Inferior parietal cortex (tissue), 1 donor: Measurements from ENCODE around the gene MYMK.

Source experiments
- DNase-seq: peaks from one replicate; pipeline ENCODE4 v3.0.0-alpha.2; 2016; ENCODE audit errors: extremely low spot score

MYMK gene

DNA sequence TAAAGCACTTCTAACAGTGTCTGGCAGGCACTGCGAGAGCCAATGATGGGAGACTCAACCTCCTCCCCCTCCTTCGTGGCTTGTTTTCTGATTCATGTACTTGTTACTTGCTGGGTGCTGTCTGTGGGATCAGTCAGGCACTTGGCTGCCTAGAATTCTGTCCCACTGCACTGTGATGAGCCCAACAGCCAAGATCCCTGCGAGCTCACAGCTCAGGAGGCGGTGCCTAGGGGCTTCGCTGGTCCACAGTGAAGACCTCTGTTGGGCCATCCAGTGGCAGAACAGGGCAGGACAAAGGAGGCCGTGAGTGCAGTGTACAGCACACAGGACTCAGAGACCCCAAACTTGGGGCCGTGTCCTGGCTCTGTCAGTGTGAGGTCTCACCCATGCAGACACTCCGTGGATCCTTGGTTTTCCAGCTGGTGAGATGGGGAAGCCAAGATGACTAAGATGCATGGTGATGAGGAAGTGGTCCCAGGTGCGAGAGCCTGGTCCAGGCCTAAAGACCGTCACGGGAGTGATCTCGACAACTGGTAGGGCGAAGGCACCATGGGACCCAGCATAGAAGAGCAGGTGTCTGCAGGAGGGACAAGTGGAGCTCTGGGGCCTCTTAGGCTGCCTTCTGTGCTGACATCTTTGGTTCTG is 19.5 kb downstream of the MYMK start:
- DNase-seq, result no peak

DNA sequence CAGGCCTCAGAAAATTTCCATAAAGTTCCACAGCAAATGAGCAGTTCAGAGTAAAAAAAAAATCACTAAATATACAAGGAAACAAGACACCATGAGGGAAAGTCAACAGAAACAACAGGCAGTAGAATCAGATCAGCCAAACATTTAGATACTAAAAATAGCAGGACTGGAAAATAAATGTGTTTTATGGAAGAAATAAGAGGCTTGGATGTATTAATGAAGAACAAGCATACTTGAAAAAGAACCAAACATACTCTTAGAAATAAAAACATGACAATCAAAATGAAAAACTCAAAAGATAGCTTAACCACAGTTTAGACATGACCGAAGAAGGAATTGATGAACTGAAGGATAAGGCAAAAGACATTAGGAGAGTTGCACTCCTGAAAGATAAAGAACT is 22.6 kb downstream of the MYMK start:
- DNase-seq, result no peak

DNA sequence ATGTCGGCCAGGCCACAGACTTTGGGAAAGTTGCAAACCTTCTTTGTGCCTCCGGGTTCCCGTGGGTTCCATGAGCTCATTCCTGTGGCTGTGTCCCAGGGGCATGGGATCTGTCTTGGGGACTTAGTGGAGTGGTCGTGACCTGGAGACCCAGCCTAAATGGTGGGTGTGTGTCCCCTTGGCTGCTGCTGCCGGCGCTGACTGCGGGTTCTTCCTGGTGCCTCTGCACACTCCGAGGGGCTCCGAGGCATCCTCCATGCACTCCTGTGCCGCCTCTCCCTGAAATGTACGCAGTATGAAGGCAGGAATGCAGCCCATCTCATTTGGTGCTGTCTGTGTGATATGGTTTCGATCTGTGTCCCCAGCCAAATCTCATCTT is 24.9 kb downstream of the MYMK start:
- no peak for DNase-seq

DNA sequence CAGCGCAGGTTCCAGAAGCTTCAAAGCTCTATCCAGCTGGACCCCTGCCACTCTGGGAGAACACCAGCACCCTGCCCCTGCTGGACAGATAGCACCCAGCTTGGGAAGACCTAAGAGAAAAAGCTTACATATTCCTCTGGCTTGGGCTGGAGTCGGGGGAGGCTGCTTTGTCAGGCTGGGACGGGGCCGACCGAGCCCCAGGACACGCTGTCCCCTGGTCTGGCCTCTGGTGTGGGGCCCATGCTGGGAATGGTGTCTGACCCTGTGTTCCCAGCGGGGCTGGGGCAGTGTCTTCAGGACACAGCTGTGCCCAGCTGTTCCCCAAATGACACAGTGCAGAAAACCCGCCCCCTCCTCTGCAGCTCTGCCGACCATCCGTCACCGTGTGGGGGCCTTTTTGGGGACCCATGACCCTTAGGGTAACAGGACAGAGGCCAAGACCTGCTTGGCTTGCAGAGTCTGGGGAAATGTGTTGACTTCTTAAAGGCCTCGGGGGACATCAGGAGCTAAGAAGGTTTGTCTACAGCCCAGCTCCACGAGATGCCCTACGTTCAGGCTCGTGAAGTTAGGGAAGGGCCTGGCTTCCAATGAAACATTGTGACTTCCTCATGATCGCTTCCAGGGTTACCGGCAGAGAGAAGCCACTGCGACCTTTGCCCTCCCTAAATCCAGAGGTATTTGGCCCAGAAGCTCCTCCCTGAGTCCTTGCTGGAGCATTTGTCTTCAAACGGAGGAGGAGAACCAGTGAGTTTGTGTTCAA is 25.4 kb downstream of the MYMK start:
- no peak for DNase-seq

DNA sequence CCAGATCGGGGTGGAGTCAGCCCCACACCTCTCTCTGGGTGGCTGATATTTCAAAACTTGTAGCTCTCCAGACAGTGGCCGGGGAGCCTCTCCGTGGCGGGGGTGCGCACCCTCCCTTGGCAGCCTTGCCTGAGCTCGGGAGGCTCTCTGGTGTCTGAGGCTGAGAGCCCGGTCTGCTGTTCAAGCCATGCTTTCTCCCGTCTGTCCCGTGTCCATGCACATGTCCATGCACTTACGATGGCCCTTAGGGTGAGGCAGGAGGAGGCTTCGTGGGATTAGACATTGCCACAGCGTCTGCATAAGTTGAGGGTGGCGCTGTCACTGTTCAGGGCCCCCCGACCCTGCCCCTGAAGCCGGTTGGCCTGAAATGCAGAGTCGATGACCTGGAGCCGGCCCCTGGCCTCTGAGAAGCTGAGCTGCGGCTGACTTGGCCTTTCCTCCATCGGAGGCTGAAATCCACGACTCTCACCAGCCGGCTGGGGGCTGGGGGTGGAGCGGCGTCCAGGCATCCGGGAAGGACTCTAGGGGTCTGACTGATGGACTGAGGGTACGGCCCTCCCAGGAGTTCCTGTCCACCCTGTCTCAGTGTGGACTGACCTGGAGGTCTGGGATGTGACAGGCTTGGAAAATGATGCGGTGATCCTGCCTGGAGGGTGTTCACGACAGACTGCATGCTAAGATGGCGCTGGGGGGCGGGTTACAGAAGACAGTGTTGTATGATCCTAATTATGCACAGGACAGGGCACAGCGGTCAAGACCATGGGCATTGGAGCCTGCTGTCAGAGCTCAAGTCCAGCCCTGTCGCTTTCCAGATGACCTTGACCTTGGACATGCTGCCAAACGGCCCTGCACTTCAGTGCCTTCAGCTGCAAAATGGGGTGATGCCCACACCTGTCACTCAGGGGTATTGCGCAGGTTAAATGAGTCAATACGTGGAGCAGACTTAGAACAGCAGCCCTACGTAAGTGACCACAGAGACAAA is 27.6 kb downstream of the MYMK start:
- DNase-seq, result no peak

DNA sequence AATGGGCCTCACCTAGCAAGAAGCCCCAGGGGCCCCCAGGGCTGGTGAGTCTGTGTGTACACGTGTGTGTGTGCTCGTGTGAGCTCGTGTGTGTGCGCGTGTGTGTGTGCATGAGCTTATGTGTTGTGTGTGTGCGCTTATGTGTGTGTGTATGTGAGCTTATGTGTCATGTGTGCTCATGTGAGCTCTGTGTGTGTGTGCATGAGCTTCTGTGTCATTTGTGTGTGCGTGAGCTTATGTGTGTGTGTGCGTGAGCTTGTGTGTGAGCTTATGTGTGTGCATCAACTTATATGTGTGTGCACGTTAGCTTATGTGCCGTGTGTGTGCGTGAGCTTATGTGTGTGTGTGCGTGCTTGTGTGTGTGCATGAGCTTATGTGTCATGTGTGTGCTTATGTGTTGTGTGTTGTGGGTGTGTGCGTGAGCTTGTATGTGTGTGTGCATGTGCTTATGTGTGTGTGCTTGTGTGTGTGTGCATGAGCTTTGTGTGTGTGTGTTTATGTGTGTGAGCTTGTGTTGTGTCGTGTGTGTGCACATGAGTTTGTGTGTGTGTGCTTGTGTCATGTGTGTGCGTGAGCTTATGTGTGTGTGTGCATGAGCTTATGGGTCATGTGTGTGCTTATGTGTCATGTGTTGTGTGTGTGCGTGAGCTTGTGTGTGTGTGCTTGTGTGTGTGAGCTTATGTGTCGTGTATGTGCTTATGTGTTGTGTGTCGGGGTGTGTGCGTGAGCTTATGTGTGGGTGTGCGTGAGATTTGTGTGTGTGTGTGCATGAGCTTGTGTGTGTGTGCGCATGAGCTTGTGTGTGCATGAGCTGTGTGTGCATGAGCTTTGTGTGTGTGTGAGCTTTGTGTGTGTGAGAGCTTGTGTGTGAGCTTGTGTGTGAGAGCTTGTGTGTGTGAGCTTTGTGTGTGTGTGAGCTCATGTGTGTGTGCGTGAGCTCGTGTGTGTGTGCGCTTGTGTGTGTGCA is 29.1 kb downstream of the MYMK start:
- DNase-seq, result no peak

DNA sequence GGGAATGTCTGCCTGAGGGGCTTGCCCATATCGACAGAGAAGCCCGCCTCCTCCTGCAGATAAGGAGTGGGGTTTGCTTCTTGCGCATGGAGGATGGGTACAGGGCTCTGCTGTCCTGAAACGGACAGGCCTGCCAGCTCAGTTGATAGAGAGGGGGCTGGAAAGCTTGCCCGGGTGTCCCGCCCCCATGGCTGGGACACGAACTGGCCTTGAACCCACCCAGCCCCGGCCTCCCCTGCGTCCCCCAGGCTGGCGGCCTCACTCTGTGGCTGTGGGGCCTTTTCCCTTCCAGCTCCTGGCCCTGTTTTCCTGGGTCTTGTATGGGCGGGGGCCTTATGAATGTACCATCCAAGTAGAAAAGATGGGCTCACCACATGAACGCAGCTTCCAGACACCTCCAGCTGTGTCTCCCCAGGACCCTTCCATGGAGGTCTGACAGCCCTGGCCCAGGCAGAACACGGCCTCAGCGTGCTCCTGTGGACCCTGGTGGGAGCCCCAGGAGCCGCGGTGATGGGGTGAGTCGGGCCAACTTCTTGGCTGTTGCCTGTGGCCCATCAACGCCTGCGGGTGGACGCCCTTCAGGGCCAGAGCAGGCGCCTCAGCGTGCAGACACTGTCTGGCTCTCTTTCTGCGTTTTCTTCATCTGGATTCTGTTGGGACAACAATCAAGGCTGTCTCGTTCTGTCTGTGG is 30.0 kb downstream of the MYMK start:
- DNase-seq, result no peak

DNA sequence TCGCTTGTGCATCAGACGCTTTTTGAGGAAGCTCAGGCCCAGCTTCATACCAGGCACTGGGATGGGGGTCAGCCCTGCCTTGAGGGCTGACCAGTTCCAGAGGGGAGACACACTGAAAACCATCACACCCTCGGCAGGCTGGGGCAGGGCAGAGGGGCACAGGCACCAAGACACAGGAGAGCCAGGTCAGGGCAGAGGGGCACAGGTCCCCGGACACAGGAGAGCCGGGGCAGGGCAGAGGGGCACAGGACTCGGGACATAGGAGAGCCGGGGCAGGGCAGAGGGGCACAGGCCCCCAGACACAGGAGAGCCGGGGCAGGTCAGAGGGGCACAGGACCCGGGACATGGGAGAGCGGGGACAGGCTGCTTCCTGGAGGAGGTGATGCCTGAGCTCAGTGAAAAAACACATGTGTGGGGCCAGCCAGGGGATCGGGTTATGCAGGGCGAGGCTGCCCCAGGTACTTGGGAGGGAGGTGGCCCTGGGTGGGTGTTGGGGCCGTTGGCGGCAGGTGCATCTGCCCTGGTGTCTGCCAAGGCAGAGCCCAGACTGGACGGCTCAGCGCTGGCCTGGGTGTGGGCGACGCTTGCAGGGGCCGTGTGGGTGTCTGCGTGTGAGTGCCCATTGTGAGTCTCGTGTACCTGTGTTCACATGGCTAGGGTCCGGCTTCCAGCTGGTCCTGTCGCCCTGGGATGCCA is 30.8 kb downstream of the MYMK start:
- DNase-seq, result no peak

DNA sequence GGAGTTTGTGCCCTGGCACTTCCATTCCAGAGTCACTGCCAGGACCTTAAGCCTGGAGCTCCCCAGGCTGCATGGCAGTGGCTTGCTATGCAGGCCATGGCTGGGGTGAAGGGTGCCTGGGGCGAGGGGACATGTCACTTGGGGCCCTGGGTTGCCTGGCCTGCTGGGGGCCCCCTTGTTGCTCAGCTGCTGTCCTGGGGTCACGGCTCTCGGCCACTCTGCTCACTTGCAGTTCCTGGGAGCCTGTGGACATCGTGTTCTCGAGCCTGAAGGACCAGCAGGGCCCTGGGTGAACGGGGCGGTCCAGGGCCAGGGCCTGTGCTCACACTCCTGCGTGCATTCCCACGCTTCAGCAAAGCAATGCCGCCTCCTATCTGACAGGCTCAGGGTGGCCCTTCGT is 31.3 kb downstream of the MYMK start:
- DNase-seq, result no peak

DNA sequence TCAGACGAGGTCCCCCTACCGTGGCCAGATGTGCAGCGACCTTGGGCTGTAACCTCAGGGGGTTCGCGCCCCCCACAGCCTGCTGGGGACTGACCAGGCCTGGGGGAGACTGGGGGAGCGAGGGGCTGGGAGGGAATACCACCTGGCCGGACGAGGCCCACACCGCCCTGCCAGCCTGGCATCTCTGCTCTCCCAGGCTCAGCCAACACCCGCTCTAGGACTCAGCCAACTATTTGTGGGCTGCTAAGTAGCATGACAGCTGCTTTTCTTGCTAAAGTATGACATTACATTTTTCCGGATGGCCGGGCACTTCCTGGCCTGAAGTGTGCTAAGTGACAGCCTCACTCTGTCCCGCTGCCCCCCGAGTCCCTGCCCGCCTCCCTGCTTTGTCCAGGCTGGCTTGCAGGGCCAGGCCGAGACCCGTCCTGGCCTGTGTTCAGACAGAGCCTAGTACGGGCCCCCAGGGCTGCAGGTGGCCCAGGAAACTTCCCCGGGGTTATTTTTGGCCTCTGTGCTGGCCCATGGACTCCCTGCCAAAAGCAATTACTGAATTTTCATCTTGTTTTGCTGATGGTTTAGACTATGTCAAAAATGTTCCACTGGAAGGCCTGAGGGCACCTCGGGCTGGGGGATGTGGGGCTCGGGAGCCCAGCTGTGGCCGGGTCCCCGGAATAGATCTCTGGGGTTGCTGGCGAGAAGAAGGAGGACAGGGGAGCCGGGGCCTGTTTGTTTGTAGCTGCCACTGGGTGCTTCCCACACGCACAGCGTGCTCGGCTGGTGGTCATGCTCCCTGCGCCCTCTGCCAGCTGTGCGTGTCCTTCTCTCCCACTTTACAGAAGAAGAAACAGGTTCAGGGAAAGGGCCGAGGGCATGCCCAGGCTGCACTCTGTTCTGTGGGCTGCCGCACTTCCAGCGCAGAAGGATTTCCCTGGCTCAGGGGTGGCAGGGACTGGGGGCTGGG is 32.4 kb downstream of the MYMK start:
- no peak for DNase-seq

DNA sequence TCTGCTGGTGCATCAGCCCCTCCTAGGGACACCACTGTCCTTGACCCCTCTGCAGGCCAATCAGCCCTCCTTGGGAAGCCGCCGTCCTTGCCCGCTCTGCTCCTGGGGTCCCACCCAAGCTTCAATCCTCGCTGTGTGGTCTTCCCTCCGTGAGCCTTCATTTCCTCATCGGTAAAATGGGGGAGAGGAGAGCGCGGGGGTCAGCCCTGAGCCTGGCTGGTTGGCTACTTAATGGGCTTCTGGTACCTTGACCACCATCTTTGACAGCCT is 33.2 kb downstream of the MYMK start:
- no peak for DNase-seq

DNA sequence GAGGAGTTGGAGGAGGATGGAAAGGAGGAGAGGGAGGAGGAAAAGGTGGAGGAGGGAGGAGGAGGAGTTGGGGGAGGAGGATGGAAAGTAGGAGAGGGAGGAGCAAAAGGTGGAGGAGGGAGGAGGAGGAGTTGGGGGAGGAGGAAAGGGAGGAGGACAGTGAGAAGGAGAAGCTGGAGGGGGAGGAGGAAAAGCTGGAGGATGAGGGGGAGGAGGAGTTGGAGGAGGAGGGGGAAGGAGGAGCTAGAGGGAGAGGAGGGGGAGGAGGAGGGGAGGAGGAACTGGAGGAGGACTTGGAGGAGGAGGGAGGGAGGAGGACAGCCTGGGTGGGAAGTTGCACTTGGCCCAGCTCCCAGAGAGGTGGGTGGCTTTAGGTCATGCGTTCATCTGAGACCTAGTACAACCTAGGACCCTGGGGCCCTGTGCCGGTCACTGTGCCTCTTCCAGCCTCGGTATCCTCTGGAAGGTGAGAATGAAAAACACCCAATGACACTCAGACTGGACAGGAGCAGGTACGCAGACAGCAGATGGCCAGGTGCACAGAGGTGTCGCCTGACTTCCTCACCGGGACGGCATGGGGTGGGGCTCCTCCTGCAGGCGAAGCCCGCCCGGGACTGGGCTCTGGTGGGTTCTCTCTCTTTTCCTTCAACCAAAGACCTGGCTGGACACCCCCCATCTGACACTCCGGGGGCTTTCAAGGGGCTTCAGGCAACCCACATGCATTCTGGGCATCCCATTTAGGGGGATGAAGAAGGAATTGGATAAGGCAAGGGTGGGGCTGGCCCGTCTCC is 33.7 kb downstream of the MYMK start:
- DNase-seq, result no peak

DNA sequence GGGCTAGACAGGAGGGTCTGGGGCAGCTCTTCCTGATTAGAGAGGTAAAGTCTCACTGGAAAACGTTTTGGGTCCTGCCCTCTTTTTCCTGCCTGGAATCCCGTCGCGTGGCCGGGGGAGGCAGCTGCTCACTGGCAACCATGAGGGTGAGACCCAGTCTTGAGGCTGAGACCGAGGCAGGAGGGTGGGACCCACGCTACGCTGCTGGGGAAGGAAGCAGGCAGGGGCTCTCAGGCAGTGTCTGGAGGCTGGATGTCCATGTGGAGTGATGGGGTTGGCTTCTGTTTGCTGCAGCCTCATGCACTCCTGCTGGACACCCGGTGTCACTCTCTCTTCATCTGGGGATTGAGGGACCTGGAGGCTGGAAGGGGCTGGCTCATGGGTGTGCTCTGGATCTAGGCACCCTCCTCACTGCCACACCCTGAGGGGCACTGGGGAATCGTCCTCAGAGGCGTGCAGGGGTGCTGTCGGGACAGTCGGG is 34.5 kb downstream of the MYMK start:
- DNase-seq, result no peak

DNA sequence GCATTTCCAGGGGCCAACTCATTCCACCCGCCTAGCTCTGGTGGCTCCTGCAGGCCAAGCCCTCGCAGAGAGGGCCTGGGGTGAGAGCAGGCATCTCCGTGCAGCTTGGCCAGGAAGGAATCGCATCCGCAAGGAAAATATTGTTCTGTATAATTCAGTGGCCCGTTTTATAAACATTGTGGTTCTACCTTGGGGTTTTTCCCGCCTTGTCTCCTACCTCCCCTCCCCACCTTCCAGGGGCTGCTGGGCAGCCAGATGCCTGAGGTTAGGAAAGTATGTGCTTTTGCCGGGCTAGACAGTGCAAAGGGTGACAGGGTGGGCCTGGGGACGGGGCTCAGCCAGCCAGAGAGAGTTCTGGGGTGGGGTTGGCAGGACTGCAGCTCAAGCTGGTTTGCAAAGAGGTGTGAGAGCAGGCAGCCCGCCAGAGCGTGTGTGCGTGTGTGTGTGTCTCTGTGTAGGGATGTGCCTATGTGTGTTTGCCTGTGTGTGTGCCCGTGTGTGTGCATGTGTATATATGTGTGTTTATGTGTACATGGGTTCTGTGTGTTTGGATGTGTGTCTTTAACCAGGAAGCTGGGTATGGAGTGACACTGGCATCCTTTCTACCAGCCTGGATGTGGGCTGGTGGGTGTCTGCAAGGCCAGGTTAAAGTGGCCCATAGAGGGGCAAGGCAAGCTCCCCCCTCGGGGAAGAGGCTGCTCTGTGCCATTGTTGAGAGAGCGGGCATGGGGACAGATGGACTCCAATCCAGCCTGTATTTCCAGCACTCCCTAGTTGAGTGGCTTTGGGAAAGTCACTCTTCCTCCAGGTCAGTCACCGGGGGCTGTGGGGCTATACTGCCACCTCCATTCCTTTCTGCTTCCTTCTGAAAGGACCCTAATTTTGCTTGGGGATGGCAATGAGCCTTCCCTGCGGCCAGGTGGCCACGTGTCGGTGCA is 35.2 kb downstream of the MYMK start:
- no peak for DNase-seq

DNA sequence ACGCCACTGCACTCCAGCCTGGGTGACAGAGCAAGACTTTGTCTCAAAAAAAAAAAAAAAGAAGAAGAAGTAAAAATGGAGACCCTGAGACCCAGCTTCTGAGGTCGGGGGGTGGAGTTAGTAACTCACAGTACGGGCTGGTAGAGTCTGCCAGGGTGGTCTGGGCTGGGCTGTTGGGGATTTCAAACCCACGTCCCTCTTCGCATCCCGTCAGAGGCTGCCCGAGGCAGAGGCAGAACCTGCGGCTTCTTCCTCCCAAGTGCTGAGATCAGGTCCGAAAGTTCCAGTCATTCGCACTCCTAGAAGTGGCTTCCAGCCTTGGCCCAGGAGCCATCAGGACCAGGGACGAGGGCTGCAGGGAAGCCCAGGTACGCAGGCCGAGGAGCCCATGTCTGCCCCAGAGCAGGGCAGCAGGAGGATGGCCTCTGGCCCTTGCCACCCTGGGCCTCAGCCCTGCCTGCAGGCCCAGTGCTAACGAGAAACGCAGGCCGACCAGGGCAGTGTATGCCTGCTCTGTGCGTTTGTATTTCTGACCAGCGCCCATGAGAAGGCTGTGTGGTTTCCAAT is 36.0 kb downstream of the MYMK start:
- no peak for DNase-seq

DNA sequence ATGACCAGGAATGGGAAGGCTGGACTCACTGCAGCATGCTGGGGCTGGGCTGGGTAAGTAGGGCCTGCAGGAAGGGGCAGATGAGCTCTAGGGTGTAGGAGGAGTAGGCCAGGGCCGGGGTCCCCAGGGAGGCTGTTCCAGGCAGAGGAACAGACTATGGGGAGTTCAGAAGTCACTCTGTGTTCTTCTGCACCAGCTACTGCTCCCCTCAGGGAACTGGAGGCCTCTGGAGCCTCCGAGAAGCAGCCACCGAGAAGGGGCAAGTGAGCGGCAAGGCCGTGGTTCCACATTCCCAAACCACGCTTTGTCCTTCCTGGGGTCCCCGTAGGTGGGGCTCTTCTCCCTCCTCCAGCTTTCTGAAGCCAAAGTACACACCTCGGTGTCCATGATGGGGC is 37.4 kb downstream of the MYMK start:
- DNase-seq, result no peak
